Ovary (tissue), 9 donors: ENCODE data around the gene PSME4. TPM values are rescaled to one million over a fixed set of nuclear protein-coding genes. Genes with fewer than 3 reads are reported as not detected.
A peak's percentile ranks its signal among the peaks of the same experiment; 100 is the strongest.
"Not testable (repeated sequence)": the region's sequence is repeated elsewhere in the genome, so short reads cannot be mapped to it uniquely, and the experiment has no call there.

Source experiments
- DNase-seq, 5 donors: peaks; one replicate each; pipeline ENCODE4 v3.0.0-alpha.2; 2019 to 2020
- H3K27ac ChIP-seq, 2 donors: fragments of 200-600 bp; one replicate each; pipeline versions ENCODE4 v1.5.1 to v1.8.0; 2019 to 2022
- H3K27me3 ChIP-seq: fragments of 200-600 bp; one replicate; pipeline ENCODE4 v1.8.0; 2022
- H3K36me3 ChIP-seq: fragments of 200-600 bp; sonication (generic); one replicate; pipeline ENCODE4 v1.5.1; 2019
- H3K4me1 ChIP-seq: one replicate; pipeline ENCODE4 v1.8.1; 2013; ENCODE audit warnings: mild to moderate bottlenecking, moderate library complexity; ENCODE audit not compliant: insufficient read depth
- H3K4me3 ChIP-seq: fragments of 200-600 bp; sonication (generic); one replicate; pipeline ENCODE4 v1.5.1; 2017
- H3K9me3 ChIP-seq, 2 donors: fragments of 200-600 bp in 1 of 2; sonication (generic) in 1 of 2; one replicate each; pipeline versions ENCODE4 v1.5.1 to v1.8.1; 2013 to 2019; ENCODE audit warnings: mild to moderate bottlenecking in 1 of 2, moderate library complexity in 1 of 2
- CTCF ChIP-seq, 3 donors: fragments of 450-650 bp in 2 of 3; fragments of 200-600 bp in 1 of 3; IDR thresholded peaks; one replicate each; pipeline versions ENCODE4 v1.5.1 to v1.8.0; 2016 to 2022; ENCODE audit warnings: antibody characterized with exemption in 3 of 3, mild to moderate bottlenecking in 1 of 3
- EP300 ChIP-seq: sonication (generic); formaldehyde crosslinking; IDR thresholded peaks from one replicate; pipeline ENCODE4 v1.6.1; 2017; ENCODE audit warnings: antibody characterized with exemption
- POLR2A ChIP-seq: fragments of 450-650 bp; IDR thresholded peaks from one replicate; pipeline ENCODE4 v1.6.1; 2017; ENCODE audit warnings: antibody characterized with exemption, mild to moderate bottlenecking, moderate library complexity
- WGBS, 3 donors: extraction: QIAGEN DNeasy Blood & Tissue Kit in 1 of 3; methylation state at CpG; one replicate each; pipeline versions ENCODE4 v1.1.5 to v1.1.7; 2013 to 2017; 5-methylcytosine and 5-hydroxymethylcytosine counted together
- intact Hi-C, 4 donors: fragments of 100-400 bp; cut with DNase I; formaldehyde crosslinking; loops; one replicate each; pipeline versions ENCODE4 v1.11.0 to v1.15.1; 2022 to 2023
- polyA plus RNA-seq, 2 donors: library from polyadenylated mRNA; stranded (reverse); fragments of 200-250 nt in 1 of 2; fragments of 350-450 nt in 1 of 2; fragmentation: Illumina TruSeq in 1 of 2; extraction: RNeasy Lipid Tissue Mini Kit (QIAGEN cat#74804) in 1 of 2; gene quantifications; one replicate each; pipeline ENCODE4 v1.2.3, GENCODE V29; 2013 to 2014
- total RNA-seq, 7 donors: library from RNA; depleted of rRNA in 2 of 7; stranded (reverse); fragments of >200 nt in 2 of 7; fragmentation: NEBNext Ultra II Directional in 3 of 7; extraction: Animal tissue kit (Norgen Biotek cat#: 25700) in 3 of 7; gene quantifications; one replicate each; pipeline versions ENCODE4 v1.1.0 to v1.2.4, GENCODE V29; 2016 to 2023
- donor health status: DM: no; HTN: no; CAD: no; lungs with moderate emphysema.
- donor health status: DM: no; HTN: no; CAD: no.
- donor health status: Bipolar disorder and iron deficiency.
- donor health status: DM: yes; HTN: yes; CAD: no.
- donor health status: DM: no; HTN: no; CAD: no.
- donor health status: DM: yes; HTN: yes; CAD: no.

Gene PSME4
- total and polyA plus RNA-seq, 9 donors, result 12.8 to 52.1 (median 32.3) TPM

GRCh38 chr2:53969285-53969967 is 1.4 kb downstream of the PSME4 start:
- intact Hi-C loops, result no loop called here
- no peak for TF ChIP-seq CTCF (IDR thresholded peaks at IDR 0.05)
- TF ChIP-seq POLR2A, result no peak
- no peak for TF ChIP-seq EP300
- no peaks in the 10 kb centered on the region for H3K9me3 ChIP-seq
- WGBS, 3 donors, result 1 to 5% (median 1%) methylated on average over 6 of the region's 6 CpGs
- peaks cover 4% of the 10 kb centered on the region for H3K4me1 ChIP-seq
- DNase-seq, result no peak
- H3K36me3 ChIP-seq, result no peaks in the 10 kb centered on the region
- no peaks in the 10 kb centered on the region for H3K27me3 ChIP-seq
- peak overlapping the region; percentile 87 to 93 for H3K27ac ChIP-seq
- H3K4me3 ChIP-seq, result peak overlapping the region; percentile 68

- Histone ChIP-seq H3K27ac (no peak overlapping the region), H3K4me1 (peaks cover 10% of the 10 kb centered on the region)
- intact Hi-C loops, result no loop called here
These were observed 5.7 kb downstream of the PSME4 start for GRCh38 chr2:53964987-53965687.

DNA sequence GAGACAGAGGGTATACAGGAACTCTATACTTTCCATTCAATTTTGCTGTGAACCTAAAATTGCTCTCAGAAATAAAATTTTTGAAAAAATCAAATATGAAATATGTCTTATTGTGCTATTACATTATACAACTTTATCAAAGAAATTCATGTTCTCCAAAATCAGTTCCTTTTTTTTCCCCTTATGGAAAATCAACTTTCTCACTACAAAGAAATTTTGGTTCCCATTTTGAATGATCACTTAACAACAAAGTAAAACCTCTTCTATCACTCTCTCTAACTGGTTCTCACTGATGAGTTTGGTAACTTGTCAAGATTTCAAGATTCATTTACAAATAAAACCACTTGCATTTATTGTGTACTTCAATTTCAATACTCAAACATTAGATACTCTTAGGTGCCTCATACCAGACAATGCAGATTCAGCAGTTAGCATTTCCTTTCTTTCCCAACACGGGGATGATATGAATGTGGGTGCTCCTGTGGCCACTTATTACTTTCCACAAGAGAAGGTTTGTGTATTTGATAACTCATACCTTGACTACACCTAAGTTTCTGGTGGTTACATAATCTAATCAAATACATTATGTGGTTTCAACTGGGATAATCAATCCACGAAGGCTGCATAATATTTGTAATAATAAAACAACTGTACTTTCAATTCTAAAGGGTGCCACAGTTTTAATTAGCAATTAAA is 6.4 kb downstream of the PSME4 start:
- 60 to 69% (median 61%) methylated on average over 2 of the region's 2 CpGs for WGBS, 3 donors
- H3K4me1 ChIP-seq, result peaks cover 10% of the 10 kb centered on the region

More at GRCh38 chr2:53964987-53965687, 5.7 kb downstream of the PSME4 start:
- Histone ChIP-seq H3K4me3 (no peak overlapping the region), H3K9me3 (no peaks in the 10 kb centered on the region), H3K36me3 (no peaks in the 10 kb centered on the region), H3K27me3 (no peaks in the 10 kb centered on the region)
- no peak for DNase-seq
- TF ChIP-seq POLR2A (no peak), EP300 (no peak), CTCF (IDR thresholded peaks at IDR 0.05) (no peak)
- 94 to 96% (median 94%) methylated on average over 11 of the region's 11 CpGs for WGBS, 3 donors

GRCh38 chr2:53961478-53962216 is 9.1 kb downstream of the PSME4 start:
- H3K36me3 ChIP-seq, H3K4me3 ChIP-seq, DNase-seq, H3K27ac ChIP-seq, H3K27me3 ChIP-seq, H3K4me1 ChIP-seq, intact Hi-C loops, H3K9me3 ChIP-seq: not testable (repeated sequence)
- WGBS, 3 donors, result 54 to 63% (median 61%) methylated on average over 10 of the region's 10 CpGs

More for the DNA sequence above, 6.4 kb downstream of the PSME4 start:
- Histone ChIP-seq H3K36me3 (no peaks in the 10 kb centered on the region), H3K27me3 (no peaks in the 10 kb centered on the region), H3K4me3 (no peak overlapping the region), H3K9me3 (no peaks in the 10 kb centered on the region), H3K27ac (no peak overlapping the region)
- DNase-seq, result no peak
- intact Hi-C loops, result no loop called here
- TF ChIP-seq EP300 (no peak), CTCF (IDR thresholded peaks at IDR 0.05) (no peak), POLR2A (no peak)
